GM12801 (cell line): Measurements from ENCODE around the gene GID4.

Experiments
- TF ChIP-seq, protein P1 (sequence below): IDR thresholded peaks from one replicate; pipeline ENCODE4 v1.5.1; 2011; ENCODE audit warnings: control low read depth; ENCODE audit not compliant: insufficient read length; ENCODE audit errors: extremely low read depth

The GID4 gene

DNA sequence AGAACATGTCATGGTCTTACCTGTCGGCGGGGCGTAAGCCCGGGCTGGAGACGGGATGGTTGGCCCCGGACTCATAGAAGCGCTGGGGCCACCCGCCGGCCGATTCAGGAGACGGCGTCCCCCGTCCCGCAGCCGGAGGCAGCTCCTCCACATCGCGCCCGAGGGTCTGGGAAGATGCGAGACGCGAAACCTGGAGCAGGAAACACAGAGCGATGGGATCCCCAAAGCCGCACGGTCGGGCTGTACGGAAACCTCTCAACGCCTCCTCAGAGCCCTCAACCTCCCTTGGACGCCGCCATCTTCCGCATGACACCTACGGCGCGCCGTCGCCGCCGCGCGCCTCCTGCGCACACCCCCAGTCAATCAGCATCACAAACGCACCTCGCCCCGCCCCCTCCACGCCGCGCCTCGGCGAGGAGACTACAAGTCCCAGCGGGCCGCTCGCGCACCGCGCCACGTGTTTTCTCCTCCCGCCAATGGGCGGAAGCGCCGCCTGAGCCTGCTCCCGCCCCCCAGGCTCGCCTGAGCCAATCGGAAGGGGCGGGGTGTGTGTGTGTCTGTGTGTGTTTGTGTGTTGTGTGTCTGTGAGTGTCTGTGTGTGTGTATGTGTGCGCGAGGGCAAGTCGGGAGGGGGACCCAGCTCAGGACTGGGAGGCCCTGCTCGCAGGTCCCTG lies at the start of gene GID4, which contains the start of gene ATPAF2:
TSS of gene GID4 (plus strand) at position 548 of the 674 bp plus-strand sequence. CDS start at position 605, 57 bp downstream.
TSS of gene ATPAF2 (minus strand) at position 308 of the 674 bp plus-strand sequence. CDS start at position 153, 155 bp downstream.
- TF ChIP-seq, protein P1, sequence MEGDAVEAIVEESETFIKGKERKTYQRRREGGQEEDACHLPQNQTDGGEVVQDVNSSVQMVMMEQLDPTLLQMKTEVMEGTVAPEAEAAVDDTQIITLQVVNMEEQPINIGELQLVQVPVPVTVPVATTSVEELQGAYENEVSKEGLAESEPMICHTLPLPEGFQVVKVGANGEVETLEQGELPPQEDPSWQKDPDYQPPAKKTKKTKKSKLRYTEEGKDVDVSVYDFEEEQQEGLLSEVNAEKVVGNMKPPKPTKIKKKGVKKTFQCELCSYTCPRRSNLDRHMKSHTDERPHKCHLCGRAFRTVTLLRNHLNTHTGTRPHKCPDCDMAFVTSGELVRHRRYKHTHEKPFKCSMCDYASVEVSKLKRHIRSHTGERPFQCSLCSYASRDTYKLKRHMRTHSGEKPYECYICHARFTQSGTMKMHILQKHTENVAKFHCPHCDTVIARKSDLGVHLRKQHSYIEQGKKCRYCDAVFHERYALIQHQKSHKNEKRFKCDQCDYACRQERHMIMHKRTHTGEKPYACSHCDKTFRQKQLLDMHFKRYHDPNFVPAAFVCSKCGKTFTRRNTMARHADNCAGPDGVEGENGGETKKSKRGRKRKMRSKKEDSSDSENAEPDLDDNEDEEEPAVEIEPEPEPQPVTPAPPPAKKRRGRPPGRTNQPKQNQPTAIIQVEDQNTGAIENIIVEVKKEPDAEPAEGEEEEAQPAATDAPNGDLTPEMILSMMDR: no peak

DNA sequence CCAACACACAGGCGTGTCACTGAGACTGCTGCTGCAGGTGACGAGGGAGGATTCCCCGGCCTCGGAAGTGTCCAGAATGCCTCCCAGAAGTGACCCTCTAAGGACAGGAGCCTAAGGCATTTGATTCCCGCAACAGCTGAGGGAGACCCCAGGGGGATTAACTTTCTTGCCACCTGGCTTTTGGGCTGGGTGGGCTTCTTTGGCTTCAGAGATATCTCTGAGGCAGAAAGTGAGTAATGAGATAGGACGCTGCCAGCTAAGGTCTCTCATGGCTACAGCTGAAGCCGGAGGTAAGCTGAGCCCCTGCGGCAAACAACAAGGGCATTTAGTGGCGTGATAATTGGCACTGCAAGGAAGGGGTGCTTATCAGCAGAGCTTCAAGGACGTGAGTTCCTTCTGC lies 49.6 kb upstream of the GID4 start:
- TF ChIP-seq, protein P1: no peak

DNA sequence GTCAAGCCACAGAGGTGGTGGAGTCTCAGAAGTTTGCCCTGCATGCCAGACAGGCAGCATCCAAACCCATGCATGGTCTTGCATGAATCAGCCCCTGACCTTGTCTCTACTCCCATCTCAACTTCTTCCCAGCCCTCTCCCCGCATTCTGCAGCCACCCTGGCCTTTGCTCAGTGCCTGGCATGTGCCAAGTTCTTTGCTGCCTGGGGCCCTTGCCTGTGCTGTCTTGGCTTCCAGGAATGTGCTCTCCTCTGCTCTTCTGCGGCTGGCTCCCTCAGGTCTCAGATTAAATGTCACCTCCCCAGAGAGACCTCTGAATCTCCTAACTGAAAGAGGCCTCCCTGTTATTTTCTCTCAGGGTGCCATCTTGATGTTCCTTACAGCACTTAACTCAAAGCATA lies 48.9 kb upstream of the GID4 start:
- TF ChIP-seq, protein P1: no peak

DNA sequence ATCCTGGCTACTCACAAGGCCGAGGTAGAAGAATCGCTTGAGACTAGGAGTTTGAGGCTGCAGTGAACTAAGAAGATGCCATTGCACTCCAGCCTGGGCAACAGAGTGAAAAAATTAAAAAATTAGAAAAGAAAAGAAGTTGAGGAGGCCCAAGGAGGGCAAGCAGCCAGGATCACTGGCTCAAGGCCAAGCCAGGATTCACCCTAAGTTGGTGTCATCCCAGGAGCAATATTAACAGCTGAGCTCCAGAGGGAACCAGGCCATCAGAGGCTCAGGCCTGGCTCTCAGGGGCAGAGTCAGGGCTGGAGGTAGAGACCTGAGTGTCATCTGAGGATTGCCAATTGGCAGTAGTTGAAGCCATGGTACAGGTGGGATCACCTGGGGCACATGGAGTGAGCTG lies 45.8 kb upstream of the GID4 start:
- TF ChIP-seq, protein P1: no peak

DNA sequence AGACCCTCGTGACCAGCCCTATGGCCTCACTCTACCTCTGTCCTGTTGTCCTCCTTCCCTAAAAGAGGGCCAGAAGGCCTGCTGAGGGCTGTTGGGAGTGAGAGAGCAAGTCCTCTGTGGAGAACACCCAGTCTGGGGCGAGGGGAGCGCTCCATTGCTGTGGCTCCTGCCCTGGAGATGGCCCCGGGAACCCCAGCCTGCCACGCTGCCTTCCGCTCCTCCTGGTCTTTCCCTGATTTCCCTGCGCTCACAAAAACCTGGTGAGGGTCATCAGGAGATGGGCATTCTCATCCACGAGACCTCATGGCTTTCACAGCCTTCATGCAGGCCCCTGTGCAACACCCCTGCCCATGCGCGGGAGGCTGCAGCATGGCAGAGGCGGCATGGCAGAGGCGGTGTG lies 45.4 kb upstream of the GID4 start:
- TF ChIP-seq, protein P1: no peak

DNA sequence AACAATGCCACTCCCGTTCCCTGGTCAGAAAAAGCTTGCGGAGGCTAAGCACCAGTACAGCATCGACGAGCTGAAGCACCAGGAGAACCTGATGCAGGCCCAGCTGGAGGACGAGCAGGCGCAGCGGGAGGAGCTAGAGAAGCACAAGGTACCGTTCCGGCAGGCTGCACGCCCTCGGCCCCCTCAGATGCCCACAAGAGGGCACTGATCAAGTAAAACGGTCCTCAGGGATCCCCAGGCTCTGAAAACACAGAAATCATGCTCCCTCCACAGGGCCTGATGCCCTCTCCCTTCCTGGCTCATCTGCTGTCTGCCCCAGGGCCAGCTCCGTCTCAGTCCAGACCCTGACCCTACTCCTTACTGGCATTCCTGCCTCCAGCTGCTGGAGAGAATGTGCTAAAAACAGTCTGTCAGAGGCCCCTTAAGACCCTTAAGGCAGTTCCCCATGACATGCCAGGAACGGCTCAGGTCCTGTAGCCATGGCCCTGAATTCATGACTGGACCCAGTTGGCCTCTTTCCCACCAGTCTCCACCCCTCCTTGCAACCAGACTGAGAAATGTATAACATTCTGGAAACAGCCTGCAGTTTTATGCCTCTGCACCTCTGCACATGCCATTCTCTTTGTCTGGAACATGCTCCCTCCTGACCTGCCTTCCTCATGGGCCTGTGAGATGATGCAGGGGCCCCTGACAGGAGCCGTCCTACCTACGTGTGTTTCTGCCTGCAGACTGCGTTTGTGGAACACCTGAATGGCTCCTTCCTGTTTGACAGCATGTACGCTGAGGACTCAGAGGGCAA lies 44.7 kb upstream of the GID4 start:
- TF ChIP-seq, protein P1: no peak

DNA sequence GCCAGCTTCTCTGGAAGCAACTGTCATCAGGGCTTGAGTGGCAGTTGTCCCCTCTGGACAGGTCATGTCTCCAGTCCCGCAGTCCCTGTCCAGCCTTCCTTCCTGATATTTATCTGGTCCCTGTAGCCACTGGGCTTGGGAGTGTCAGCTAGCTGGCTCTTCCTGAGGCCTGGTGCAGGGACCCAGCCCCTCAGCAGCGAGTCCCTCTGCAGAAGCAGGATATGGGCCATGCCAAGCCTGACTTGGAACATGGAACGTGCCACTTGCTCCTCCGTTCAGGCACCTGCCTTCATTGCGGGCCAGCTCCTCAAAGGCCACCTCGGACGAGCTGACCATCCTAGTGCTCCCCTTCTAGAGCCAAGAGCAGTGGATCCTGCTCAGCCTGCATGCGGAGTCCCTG lies 40.3 kb upstream of the GID4 start:
- TF ChIP-seq, protein P1: no peak
